Activated CD4-positive, alpha-beta T cell treated with anti-CD3 and anti-CD28 coated beads, Interleukin-2, amount 50 U/mL, for 48 hours (primary cell): ENCODE data around the gene TSTD1.
A peak's percentile ranks its signal among the peaks of the same experiment; 100 is the strongest.

Source experiments
- DNase-seq, 2 experiments: peaks; one replicate each; pipeline ENCODE4 v3.0.0-alpha.2; 2020

TSTD1 gene

GRCh38 chr1:161038523-161039153 is at the start of gene TSTD1:
Gene TSTD1, minus strand, starts transcription at chr1:161038964. Its CDS starts 75 bp downstream, at chr1:161038889.
- peak; percentile 87 to 89 for DNase-seq

- DNase-seq: no peak
These were observed 47.7 kb upstream of the TSTD1 start for GRCh38 chr1:161086457-161086856.

GRCh38 chr1:161085165-161085564 is 46.4 kb upstream of the TSTD1 start:
- no peak for DNase-seq

GRCh38 chr1:161084597-161084988 is 45.8 kb upstream of the TSTD1 start:
- no peak for DNase-seq

GRCh38 chr1:161083748-161084596 is 45.2 kb upstream of the TSTD1 start:
- DNase-seq: no peak

- DNase-seq: no peak
These were observed 44.4 kb upstream of the TSTD1 start for GRCh38 chr1:161082996-161083747.

- DNase-seq: no peak
These were observed 43.7 kb upstream of the TSTD1 start for GRCh38 chr1:161082483-161082882.

- no peak for DNase-seq
These were observed 42.8 kb upstream of the TSTD1 start for GRCh38 chr1:161081519-161081918.

- DNase-seq: no peak
These were observed 42.0 kb upstream of the TSTD1 start for GRCh38 chr1:161080441-161081405.

GRCh38 chr1:161079436-161080110 is 40.8 kb upstream of the TSTD1 start:
- no peak for DNase-seq

GRCh38 chr1:161077426-161077825 is 38.7 kb upstream of the TSTD1 start:
- no peak for DNase-seq

GRCh38 chr1:161076410-161076809 is 37.6 kb upstream of the TSTD1 start:
- DNase-seq: no peak

- no peak for DNase-seq
These were observed 36.1 kb upstream of the TSTD1 start for GRCh38 chr1:161074676-161075368.

- DNase-seq: no peak
These were observed 34.8 kb upstream of the TSTD1 start for GRCh38 chr1:161073474-161074121.

- DNase-seq: no peak
These were observed 34.1 kb upstream of the TSTD1 start for GRCh38 chr1:161072751-161073449.

- peak; percentile 56 to 64 for DNase-seq
These were observed 33.2 kb upstream of the TSTD1 start for GRCh38 chr1:161071886-161072371.

- DNase-seq: no peak
These were observed 32.0 kb upstream of the TSTD1 start for GRCh38 chr1:161070761-161071160.

- DNase-seq: peak; percentile 84 to 89
These were observed 31.0 kb upstream of the TSTD1 start, which contains the start of gene ARHGAP30 for GRCh38 chr1:161069731-161070270. Gene ARHGAP30, minus strand, starts transcription at chr1:161069891. Its CDS starts 267 bp downstream, at chr1:161069624.

GRCh38 chr1:161069241-161069640 is 30.5 kb upstream of the TSTD1 start:
- peak; percentile 28 to 37 for DNase-seq
